HG03432 (cell line): ENCODE data around the gene PHF11.
"Not testable (repeated sequence)": the region's sequence is repeated elsewhere in the genome, so short reads cannot be mapped to it uniquely, and the experiment has no call there.

ENCODE experiments used
- ATAC-seq: cut with Tn5 transposase; IDR thresholded peaks from one replicate; pipeline ENCODE4 v1.9.1; 2021; ENCODE audit warnings: mild to moderate bottlenecking, moderate library complexity; ENCODE audit not compliant: unreplicated experiment

The PHF11 gene

GRCh38 chr13:49495783-49496762 lies at the start of gene PHF11:
TSS of gene PHF11 (plus strand) at chr13:49495953. CDS start at chr13:49496002, 49 bp downstream.
- peak; percentile 87 for ATAC-seq

GRCh38 chr13:49446473-49446872 lies 49.3 kb upstream of the PHF11 start:
- no peak for ATAC-seq

GRCh38 chr13:49448753-49449152 lies 47.0 kb upstream of the PHF11 start:
- no peak for ATAC-seq

GRCh38 chr13:49450105-49450819 lies 45.5 kb upstream of the PHF11 start:
- no peak for ATAC-seq

- no peak for ATAC-seq
These were observed 42.9 kb upstream of the PHF11 start for GRCh38 chr13:49452725-49453457.

- ATAC-seq = no peak
These were observed 42.3 kb upstream of the PHF11 start for GRCh38 chr13:49453465-49453864.

GRCh38 chr13:49454388-49455006 lies 41.3 kb upstream of the PHF11 start:
- peak; percentile 92 for ATAC-seq

GRCh38 chr13:49455007-49455398 lies 40.8 kb upstream of the PHF11 start:
- peak; percentile 31 for ATAC-seq

GRCh38 chr13:49456156-49456555 lies 39.6 kb upstream of the PHF11 start:
- ATAC-seq = no peak

GRCh38 chr13:49457221-49457620 lies 38.5 kb upstream of the PHF11 start:
- ATAC-seq = no peak

- peak; percentile 46 for ATAC-seq
These were observed 36.2 kb upstream of the PHF11 start for GRCh38 chr13:49459580-49459979.

GRCh38 chr13:49464085-49464484 lies 31.7 kb upstream of the PHF11 start:
- no peak for ATAC-seq

- ATAC-seq = no peak
These were observed 31.0 kb upstream of the PHF11 start for GRCh38 chr13:49464621-49465325.

GRCh38 chr13:49466292-49466838 lies 29.4 kb upstream of the PHF11 start:
- no peak for ATAC-seq

GRCh38 chr13:49472186-49472585 lies 23.6 kb upstream of the PHF11 start:
- no peak for ATAC-seq

- ATAC-seq = no peak
These were observed 19.2 kb upstream of the PHF11 start for GRCh38 chr13:49476529-49476928.

- no peak for ATAC-seq
These were observed 14.0 kb upstream of the PHF11 start for GRCh38 chr13:49481788-49482187.

GRCh38 chr13:49488563-49488962 lies 7.2 kb upstream of the PHF11 start:
- no peak for ATAC-seq

GRCh38 chr13:49494645-49495044 lies 1.1 kb upstream of the PHF11 start:
- ATAC-seq = no peak

GRCh38 chr13:49496837-49497236 lies 1.1 kb downstream of the PHF11 start:
- ATAC-seq = not testable (repeated sequence)
